ENCODE results near the gene CTTNBP2. TPM values are rescaled to one million over a fixed set of nuclear protein-coding genes. Genes with fewer than 3 reads are reported as not detected.

The CTTNBP2 gene
- total and polyA plus RNA-seq, 2 of the 4 experiments (the other 2 are of a cell fraction) = 6.6 to 11.3 TPM

GRCh38 chr7:117674617-117675016 is 198.6 kb downstream of the CTTNBP2 start:
- H2BK20ac ChIP-seq (ENCODE audit: low read depth, low read length) = no peak overlapping the region
- no peaks in the 10 kb centered on the region for H3K9me1 ChIP-seq (ENCODE audit: insufficient read depth, low read length)
- in situ Hi-C loops (cut with MboI; ENCODE audit: low sequenced_read_pairs) (no loop called here), dilution Hi-C loops (cut with HindIII; ENCODE audit: low sequenced_read_pairs, unreplicated experiment) (no loop called here), intact Hi-C loops (cut with micrococcal nuclease) (loop anchor here (1.0 to 2.0 kb wide), 3 partner anchors 92 to 274 kb away; no protein-coding TSS in a partner anchor)
- H4K20me1 ChIP-seq (ENCODE audit: insufficient read depth, low read length) = no peaks in the 10 kb centered on the region
- no peak for ATAC-seq (ENCODE audit: low read depth)
- H2AK5ac ChIP-seq (ENCODE audit: low read depth, low read length) = peak overlapping the region; percentile 47; the same call in 1 of the 2 replicates
- H3K79me1 ChIP-seq (ENCODE audit: low read depth in 1 of 2, low read length in 2 of 2) = no peaks in the 10 kb centered on the region
- no peak overlapping the region for H3K4ac ChIP-seq (ENCODE audit: low read depth, low read length)
- ChIA-PET POLR2A (ENCODE audit: unreplicated experiment) (no interaction called here), CTCF (interaction anchor here (1.0 kb wide), 1 partner anchor 41 kb away, joined by 3 read pairs; no protein-coding TSS in a partner anchor)
- H3K23ac ChIP-seq (ENCODE audit: low read depth, low read length) = no peak overlapping the region
- no peak overlapping the region for H3K9ac ChIP-seq (ENCODE audit: low read depth, low read length)
- H3K14ac ChIP-seq (replicated peaks; ENCODE audit: low read depth, low read length) = no peak overlapping the region
- no peaks in the 10 kb centered on the region for H3K9me3 ChIP-seq (ENCODE audit: control insufficient read depth, insufficient read depth, low read length)
- H3K4me1 ChIP-seq (ENCODE audit: control insufficient read depth, insufficient read depth, low read length) = peaks cover 11% of the 10 kb centered on the region; the same call in 1 of the 2 replicates
- peak overlapping the region; percentile 71 for H2BK120ac ChIP-seq (ENCODE audit: low read depth, low read length)
- TF ChIP-seq RFX5 (IDR thresholded peaks at IDR 0.05; ENCODE audit: low read depth, low read length) = no peak
- TF ChIP-seq POLR2A (IDR thresholded peaks at IDR 0.05; ENCODE audit: low read depth, low read length) = no peak
- TF ChIP-seq RAD21 (IDR thresholded peaks at IDR 0.05; ENCODE audit: low read length) = no peak
- H3K18ac ChIP-seq (ENCODE audit: low read depth, low read length) = peak overlapping the region; percentile 86; the same call in 1 of the 2 replicates
- no peak overlapping the region for H2BK5ac ChIP-seq (ENCODE audit: low read depth, low read length, poor library complexity, severe bottlenecking)
- H4K5ac ChIP-seq (ENCODE audit: low read depth, low read length) = peak overlapping the region; percentile 79; the same call in 1 of the 2 replicates
- no peak overlapping the region; the same call in 1 of the 2 replicates for H3K27ac ChIP-seq (ENCODE audit: insufficient read depth, low read length)
- no CpG with 5 or more reads among the region's 3 CpGs for WGBS, 2 experiments (ENCODE audit: extremely low coverage in 2 of 2, insufficient read length in 1 of 2)
- H3K4me2 ChIP-seq (ENCODE audit: low read depth, low read length) = no peak overlapping the region
- no peak overlapping the region for H2AK9ac ChIP-seq (replicated peaks; ENCODE audit: low read depth, low read length, poor library complexity)
- no peak for DNase-seq
- H3K27me3 ChIP-seq (ENCODE audit: control insufficient read depth, insufficient read depth, low read length) = peaks cover 3% of the 10 kb centered on the region
- H2AFZ ChIP-seq (replicated peaks; ENCODE audit: low read length, poor library complexity) = no peak overlapping the region
- H3K36me3 ChIP-seq (ENCODE audit: control insufficient read depth, insufficient read depth, low read length) = no peaks in the 10 kb centered on the region
- H3K56ac ChIP-seq (ENCODE audit: extremely low read depth, insufficient read depth, low read length) = no peak overlapping the region
- no TSS peak for BruUV-seq (replicated peaks)
- no peak overlapping the region for H4K8ac ChIP-seq (ENCODE audit: low read depth in 2 of 2, low read length in 2 of 2)
- no peak overlapping the region for H4K91ac ChIP-seq (ENCODE audit: insufficient read depth, low read depth, low read length)
- H2BK15ac ChIP-seq (ENCODE audit: low read depth, low read length) = no peak overlapping the region
- no peak overlapping the region for H3K4me3 ChIP-seq (ENCODE audit: insufficient read depth, low read depth, low read length)
